Thymus (tissue), 11 donors: ENCODE data around the gene MYH10. TPM values are rescaled to one million over a fixed set of nuclear protein-coding genes. Genes with fewer than 3 reads are reported as not detected.

Source experiments
- DNase-seq, 9 donors: peaks; one replicate each; pipeline ENCODE4 v3.0.0-alpha.2; 2013; ENCODE audit warnings: low spot score in 9 of 9, low read depth in 6 of 9, missing footprints in 1 of 9
- H3K27ac ChIP-seq, 2 donors: one replicate each; pipeline ENCODE4 v1.5.1; 2013; ENCODE audit warnings: control low read depth in 1 of 2, low read depth in 1 of 2, low read length in 1 of 2, mild to moderate bottlenecking in 1 of 2, moderate library complexity in 1 of 2
- H3K27me3 ChIP-seq, 2 donors: one replicate each; pipeline ENCODE4 v1.5.1; 2013; ENCODE audit warnings: low read length in 1 of 2; ENCODE audit not compliant: control insufficient read depth in 2 of 2, insufficient read depth in 1 of 2
- H3K36me3 ChIP-seq, 2 donors: one replicate each; pipeline ENCODE4 v1.5.1; 2013; ENCODE audit warnings: low read length in 1 of 2, mild to moderate bottlenecking in 1 of 2, moderate library complexity in 1 of 2; ENCODE audit not compliant: control insufficient read depth in 2 of 2, insufficient read depth in 2 of 2
- H3K4me1 ChIP-seq, 2 donors: one replicate each; pipeline ENCODE4 v1.5.1; 2013; ENCODE audit warnings: low read length in 2 of 2; ENCODE audit not compliant: control insufficient read depth in 2 of 2, insufficient read depth in 2 of 2
- H3K4me3 ChIP-seq, 2 donors: one replicate each; pipeline ENCODE4 v1.5.1; 2013; ENCODE audit warnings: low read length in 2 of 2, control low read depth in 1 of 2, mild to moderate bottlenecking in 1 of 2
- H3K9me3 ChIP-seq, 2 donors: one replicate each; pipeline ENCODE4 v1.5.1; 2013; ENCODE audit warnings: low read length in 1 of 2, mild to moderate bottlenecking in 1 of 2; ENCODE audit not compliant: control insufficient read depth in 2 of 2, insufficient read depth in 1 of 2
- WGBS: extraction: QIAGEN DNeasy Blood & Tissue Kit; methylation state at CpG from one replicate; pipeline ENCODE4 v1.1.7; 2013; 5-methylcytosine and 5-hydroxymethylcytosine counted together
- polyA plus RNA-seq: library from polyadenylated mRNA; stranded (reverse); fragments of 200-250 nt; gene quantifications from one replicate; pipeline ENCODE4 v1.2.3, GENCODE V29; 2013
- total RNA-seq: library from RNA; stranded (reverse); fragments of 120-200 nt; gene quantifications from one replicate; pipeline ENCODE4 v1.2.4, GENCODE V29; 2013
- donor health status: healthy.

Gene MYH10
- total and polyA plus RNA-seq, 2 donors = 4.2 to 13.2 TPM

DNA sequence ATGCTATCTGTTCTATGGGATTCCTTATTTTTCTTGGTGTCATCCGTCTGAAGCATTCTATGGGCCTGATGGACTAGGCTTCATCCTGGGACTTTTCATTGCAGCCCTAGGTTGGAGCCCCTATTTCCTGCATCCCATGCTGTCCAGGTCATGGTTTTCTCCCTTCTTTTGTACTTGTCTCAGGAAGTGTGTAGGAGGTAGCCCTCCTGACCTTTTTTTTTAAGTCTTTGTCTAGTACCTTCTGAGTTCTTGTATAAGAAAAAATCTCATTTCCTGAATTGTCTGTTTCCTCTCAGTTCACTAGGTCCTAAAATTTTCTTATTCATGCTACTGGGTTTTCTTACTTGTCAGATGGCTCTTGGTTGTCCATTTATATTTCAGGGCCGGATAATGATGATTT is 188.8 kb downstream of the MYH10 start:
- DNase-seq = no peak
- no peaks in the 10 kb centered on the region for H3K9me3 ChIP-seq
- WGBS = 92% methylated on average over 2 of the region's 2 CpGs
- H3K27me3 ChIP-seq = no peaks in the 10 kb centered on the region
- no peak overlapping the region for H3K4me3 ChIP-seq
- peak overlapping the region in 1 of 2 donors; percentile 31 for H3K27ac ChIP-seq
- H3K36me3 ChIP-seq = peaks cover 10 to 35% of the 10 kb centered on the region in 2 donors
- H3K4me1 ChIP-seq = peaks cover 4 to 8% of the 10 kb centered on the region in 2 donors

DNA sequence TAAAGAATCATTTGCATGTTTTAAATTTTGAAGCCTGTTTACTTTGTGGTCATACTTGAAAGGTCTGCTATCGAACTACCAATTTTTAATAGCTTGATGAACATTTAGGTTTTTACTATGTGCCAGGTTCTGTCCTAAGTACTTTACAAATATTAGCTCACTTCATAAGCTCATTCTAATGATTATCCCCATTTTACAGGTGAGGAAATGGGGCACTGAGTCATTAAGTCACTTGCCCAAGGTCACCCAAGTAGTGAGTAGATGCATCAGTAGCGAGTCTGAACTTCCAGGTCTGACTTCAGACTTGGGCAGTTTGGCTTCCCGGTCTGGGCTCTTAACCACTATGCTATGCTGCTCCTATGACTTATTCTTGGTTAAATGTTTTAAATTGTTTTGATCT is 190.8 kb downstream of the MYH10 start:
- no peaks in the 10 kb centered on the region for H3K9me3 ChIP-seq
- H3K4me1 ChIP-seq = peaks cover 4 to 11% of the 10 kb centered on the region in 2 donors
- no peak overlapping the region for H3K4me3 ChIP-seq
- over 99% methylated on average over 3 of the region's 3 CpGs for WGBS
- DNase-seq = no peak
- H3K27ac ChIP-seq = no peak overlapping the region
- peaks cover 5 to 17% of the 10 kb centered on the region in 2 donors for H3K36me3 ChIP-seq
- no peaks in the 10 kb centered on the region for H3K27me3 ChIP-seq

DNA sequence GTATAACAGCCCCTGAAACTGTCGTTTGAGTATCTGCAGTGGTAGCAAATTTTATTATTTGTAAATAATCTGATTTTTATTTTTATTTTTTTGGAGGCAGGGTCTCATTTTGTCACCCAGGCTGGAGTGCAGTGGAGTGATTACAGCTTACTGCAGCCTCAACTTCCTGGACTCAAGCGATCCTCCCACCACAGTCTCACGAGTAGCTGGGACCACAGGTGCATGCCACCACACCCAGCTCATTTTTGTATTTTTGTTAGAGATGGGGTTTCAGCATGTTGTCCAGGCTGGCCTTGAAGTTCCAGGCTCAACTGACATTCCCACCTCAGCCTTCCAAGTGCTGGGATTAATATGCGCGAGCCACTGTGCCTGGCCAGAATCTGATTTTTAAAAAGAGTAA is 192.1 kb downstream of the MYH10 start:
- peak in 1 of 9 donors; percentile 9 for DNase-seq
- H3K9me3 ChIP-seq = no peaks in the 10 kb centered on the region
- H3K4me3 ChIP-seq = no peak overlapping the region
- peaks cover 0 to 6% of the 10 kb centered on the region in 2 donors for H3K36me3 ChIP-seq
- no peak overlapping the region for H3K27ac ChIP-seq
- WGBS = 67% methylated on average over 5 of the region's 5 CpGs
- peaks cover 4 to 11% of the 10 kb centered on the region in 2 donors for H3K4me1 ChIP-seq
- no peaks in the 10 kb centered on the region for H3K27me3 ChIP-seq

DNA sequence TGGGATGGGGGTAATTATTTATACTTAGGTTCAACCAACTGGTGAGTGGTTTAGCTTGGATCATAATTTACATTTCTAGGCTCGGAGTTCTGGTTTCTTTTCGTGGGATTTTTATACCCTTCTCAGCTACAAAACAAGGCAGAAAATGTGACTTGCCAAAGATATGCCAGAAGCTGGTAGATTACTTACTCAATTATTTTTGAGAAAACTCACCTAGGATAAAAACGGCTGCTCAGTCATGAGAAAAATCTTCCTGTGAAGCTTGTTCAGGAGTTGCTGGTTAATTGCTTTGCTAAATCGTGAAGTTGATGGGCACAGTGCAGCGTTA is 193.7 kb downstream of the MYH10 start:
- no peaks in the 10 kb centered on the region for H3K9me3 ChIP-seq
- H3K27ac ChIP-seq = peak overlapping the region in 1 of 2 donors; percentile 88
- H3K4me1 ChIP-seq = peaks cover 4 to 11% of the 10 kb centered on the region in 2 donors
- H3K36me3 ChIP-seq = peaks cover 0 to 5% of the 10 kb centered on the region in 2 donors
- WGBS = 21% methylated on average over 5 of the region's 5 CpGs
- no peaks in the 10 kb centered on the region for H3K27me3 ChIP-seq
- H3K4me3 ChIP-seq = peak overlapping the region; percentile 72 to 74
- DNase-seq = no peak

DNA sequence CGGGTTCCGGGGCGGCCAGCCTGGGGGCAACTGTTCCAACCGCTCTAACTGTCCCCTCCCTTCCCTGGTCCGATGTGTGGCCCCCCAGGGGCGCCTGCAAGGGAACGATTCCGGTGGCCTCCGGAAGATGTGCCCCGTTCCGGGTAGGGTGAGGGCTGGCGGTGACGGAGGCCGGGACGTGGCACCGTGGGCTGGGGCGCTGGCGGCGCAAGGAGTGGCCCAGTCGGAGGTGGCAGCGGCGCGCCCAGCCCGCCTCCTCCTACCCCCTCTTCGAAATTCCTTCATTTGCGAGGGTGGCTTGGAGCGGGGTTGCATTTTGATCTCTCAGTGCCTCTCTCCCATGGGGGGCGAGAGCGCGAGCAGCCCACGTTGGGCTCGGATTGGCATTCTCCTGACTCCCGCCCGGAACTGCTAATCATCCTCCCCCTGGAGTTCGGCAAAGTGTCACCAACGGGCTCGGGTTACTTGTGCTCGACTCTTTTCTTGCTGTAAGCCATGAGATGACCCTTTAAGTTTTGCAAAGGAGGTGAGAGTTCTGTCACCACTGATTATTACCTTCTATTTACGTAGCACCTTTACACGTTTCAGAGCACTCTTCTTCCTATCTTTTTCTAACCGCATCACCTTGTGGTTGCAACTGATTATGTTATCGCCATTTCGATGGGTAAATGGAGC is 194.2 kb downstream of the MYH10 start:
- no peaks in the 10 kb centered on the region for H3K9me3 ChIP-seq
- H3K27ac ChIP-seq = peak overlapping the region; percentile 88 to 96
- peaks cover 0 to 5% of the 10 kb centered on the region in 2 donors for H3K36me3 ChIP-seq
- peak; percentile 5 to 59 (median 25) for DNase-seq
- under 1% methylated on average over 43 of the region's 43 CpGs for WGBS
- peaks cover 4 to 11% of the 10 kb centered on the region in 2 donors for H3K4me1 ChIP-seq
- no peaks in the 10 kb centered on the region for H3K27me3 ChIP-seq
- H3K4me3 ChIP-seq = peak overlapping the region; percentile 72 to 74

DNA sequence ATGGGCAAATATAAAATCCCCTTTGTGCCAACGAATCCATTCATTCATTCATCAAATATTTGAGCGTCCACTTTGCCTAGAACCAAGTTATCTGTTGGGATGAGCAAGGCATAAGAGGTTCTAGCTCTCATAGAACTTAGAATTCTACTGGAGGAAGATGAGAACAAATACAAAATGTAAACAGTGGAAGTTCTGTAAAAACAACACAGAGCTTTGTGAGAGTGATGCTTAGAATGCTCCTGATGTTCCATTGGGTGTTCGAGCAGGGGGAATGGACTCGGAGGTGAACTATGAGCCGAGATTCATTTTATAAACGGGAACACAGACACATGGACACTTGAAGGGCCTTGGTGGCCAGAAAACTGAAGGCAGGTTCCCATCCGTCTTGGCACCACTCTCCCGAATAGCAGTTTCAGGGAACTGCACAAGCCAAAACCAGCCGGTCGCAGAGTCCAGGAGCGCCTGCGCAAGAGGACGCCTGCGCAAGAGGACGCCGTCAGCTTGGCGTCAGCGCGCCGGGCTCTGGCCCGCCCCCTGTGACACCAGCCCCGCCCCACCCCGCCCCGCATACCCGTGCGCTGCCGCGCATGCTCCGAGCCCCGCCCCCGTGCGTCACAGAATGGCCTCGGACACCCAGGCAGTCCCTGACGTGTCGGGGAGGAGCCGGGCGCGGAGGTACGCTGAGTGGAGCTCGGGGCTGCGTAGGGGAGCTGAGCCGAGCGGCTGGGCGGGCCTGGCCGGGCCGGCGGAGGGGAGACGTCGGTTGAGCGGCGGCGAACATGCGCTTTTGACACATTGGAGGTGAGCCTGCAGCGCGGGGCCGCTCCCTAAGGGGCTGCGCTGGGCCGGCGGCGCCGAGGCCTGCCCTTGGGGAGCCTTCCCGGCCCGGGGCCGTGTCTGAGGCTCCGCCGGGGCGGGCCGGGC is 195.0 kb downstream of the MYH10 start, which contains the start of gene NDEL1:
Gene NDEL1, plus strand, starts transcription at position 640 of the 924 bp plus-strand sequence. CDS start 8,388 bp downstream, outside the sequence.
- peaks cover 0 to 5% of the 10 kb centered on the region in 2 donors for H3K36me3 ChIP-seq
- H3K4me3 ChIP-seq = peak within 1 kb of the TSS; percentile 72 to 74
- no peaks in the 10 kb centered on the region for H3K9me3 ChIP-seq
- no peaks in the 10 kb centered on the region for H3K27me3 ChIP-seq
- peaks cover 4 to 11% of the 10 kb centered on the region in 2 donors for H3K4me1 ChIP-seq
- peak within 1 kb of the TSS; percentile 88 to 96 for H3K27ac ChIP-seq
- peak; percentile 86 to 98 (median 95) for DNase-seq
- WGBS = 3% methylated on average over 68 of the region's 68 CpGs

DNA sequence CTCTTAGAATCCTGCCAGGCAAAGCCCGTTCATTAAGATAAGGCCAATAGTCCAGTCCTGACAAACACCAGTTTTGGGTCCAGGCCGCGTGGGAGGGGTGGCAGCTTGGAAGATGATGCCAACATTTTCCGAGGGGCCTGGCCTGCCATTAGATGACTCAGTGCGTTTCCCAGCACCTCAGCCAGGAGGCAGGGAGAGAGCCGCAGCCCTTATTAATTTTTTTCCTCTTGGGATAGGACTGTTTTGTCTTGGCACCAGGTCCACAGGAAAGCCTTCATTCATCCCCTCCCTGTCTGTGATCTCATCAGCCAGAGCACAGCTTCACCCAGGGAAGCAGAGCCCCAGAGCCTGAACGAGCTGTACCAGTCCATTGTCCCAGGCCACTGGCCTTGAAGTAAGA is 199.6 kb downstream of the MYH10 start:
- H3K4me3 ChIP-seq = no peak overlapping the region
- H3K9me3 ChIP-seq = no peaks in the 10 kb centered on the region
- DNase-seq = no peak
- no peaks in the 10 kb centered on the region for H3K27me3 ChIP-seq
- H3K4me1 ChIP-seq = peaks cover 0 to 3% of the 10 kb centered on the region in 2 donors
- H3K27ac ChIP-seq = no peak overlapping the region
- H3K36me3 ChIP-seq = no peaks in the 10 kb centered on the region
- WGBS = 95% methylated on average over 7 of the region's 7 CpGs

DNA sequence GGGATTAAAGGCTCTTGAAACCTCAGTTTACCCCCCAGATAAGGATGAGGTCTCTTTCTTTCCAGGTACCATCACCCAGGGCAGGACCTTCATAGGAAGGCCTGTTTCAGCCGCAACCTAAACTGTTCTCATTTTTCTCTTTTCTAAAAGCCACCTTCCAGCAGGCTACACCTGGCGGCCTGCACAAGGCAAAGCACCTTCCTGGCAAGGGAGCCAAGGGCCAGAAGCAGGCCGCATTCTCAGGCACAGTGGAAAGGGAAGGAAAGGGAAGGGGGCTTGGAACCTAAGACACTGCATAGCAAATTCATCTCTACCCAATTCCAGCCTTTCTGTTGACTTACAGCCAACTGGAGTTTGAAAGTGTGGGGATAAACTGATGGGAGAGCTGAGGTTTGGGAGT is 203.7 kb downstream of the MYH10 start:
- no peaks in the 10 kb centered on the region for H3K9me3 ChIP-seq
- H3K27me3 ChIP-seq = peaks cover 0 to 2% of the 10 kb centered on the region in 2 donors
- no peak overlapping the region for H3K4me3 ChIP-seq
- no peak overlapping the region for H3K27ac ChIP-seq
- H3K4me1 ChIP-seq = no peaks in the 10 kb centered on the region
- over 99% methylated on average over 3 of the region's 3 CpGs for WGBS
- DNase-seq = no peak
- no peaks in the 10 kb centered on the region for H3K36me3 ChIP-seq
